ENCODE results near the gene HECTD3.
"Not testable (repeated sequence)": the region's sequence is repeated elsewhere in the genome, so short reads cannot be mapped to it uniquely, and the experiment has no call there.

Gene HECTD3

GRCh38 chr1:44988531-44989156 lies 22.5 kb downstream of the HECTD3 start:
- H3K27ac ChIP-seq (ENCODE audit: low read length) = no peak overlapping the region
- H3K36me3 ChIP-seq (replicated peaks; ENCODE audit: low read depth, low read length) = no peaks in the 10 kb centered on the region
- peaks cover 19% of the 10 kb centered on the region for H3K79me2 ChIP-seq (ENCODE audit: low read length)
- H3K4me2 ChIP-seq (ENCODE audit: low read length) = no peak overlapping the region
- no peak overlapping the region for H3K9ac ChIP-seq (ENCODE audit: low read length)
- TF ChIP-seq CTCF (IDR thresholded peaks at IDR 0.05; ENCODE audit: low read depth, low read length) (no peak), EZH2phosphoT487 (IDR thresholded peaks at IDR 0.05; ENCODE audit: low read depth) (no peak)
- H2AFZ ChIP-seq (ENCODE audit: low read depth, low read length) = no peak overlapping the region
- H4K20me1 ChIP-seq (ENCODE audit: insufficient read depth, low read length) = no peaks in the 10 kb centered on the region
- peaks cover 11% of the 10 kb centered on the region for H3K4me1 ChIP-seq (ENCODE audit: low read length)
- no peak overlapping the region for H3K4me3 ChIP-seq (ENCODE audit: low read length)
- no peaks in the 10 kb centered on the region for H3K9me3 ChIP-seq (ENCODE audit: insufficient read depth, low read length)
- H3K27me3 ChIP-seq (ENCODE audit: low read depth, low read length) = no peaks in the 10 kb centered on the region

- no peak for TF ChIP-seq CTCF (IDR thresholded peaks at IDR 0.05; ENCODE audit: low read depth, low read length)
- TF ChIP-seq EZH2phosphoT487 (IDR thresholded peaks at IDR 0.05; ENCODE audit: low read depth) = no peak
- Histone ChIP-seq H3K27ac (ENCODE audit: low read length) (no peak overlapping the region; the same call in 1 of the 2 replicates), H3K79me2 (ENCODE audit: low read length) (peaks cover 19% of the 10 kb centered on the region), H3K4me1 (ENCODE audit: low read length) (peaks cover 14% of the 10 kb centered on the region), H3K27me3 (ENCODE audit: low read depth, low read length) (no peaks in the 10 kb centered on the region), H3K9ac (ENCODE audit: low read length) (peak overlapping the region; percentile 82), H2AFZ (ENCODE audit: low read depth, low read length) (peak overlapping the region; percentile 81; the same call in 1 of the 2 replicates), H3K36me3 (replicated peaks; ENCODE audit: low read depth, low read length) (no peaks in the 10 kb centered on the region), H3K4me2 (ENCODE audit: low read length) (peak overlapping the region; percentile 99), H3K4me3 (ENCODE audit: low read length) (peak overlapping the region; percentile 95), H3K9me3 (ENCODE audit: insufficient read depth, low read length) (no peaks in the 10 kb centered on the region), H4K20me1 (ENCODE audit: insufficient read depth, low read length) (no peaks in the 10 kb centered on the region)
These were observed 25.3 kb downstream of the HECTD3 start for GRCh38 chr1:44985747-44986359.

GRCh38 chr1:44977372-44977771 lies 33.8 kb downstream of the HECTD3 start:
- H3K4me3 ChIP-seq (ENCODE audit: low read length); H2AFZ ChIP-seq (ENCODE audit: low read depth, low read length); H3K27ac ChIP-seq (ENCODE audit: low read length); H3K27me3 ChIP-seq (ENCODE audit: low read depth, low read length); H3K4me1 ChIP-seq (ENCODE audit: low read length); H3K9ac ChIP-seq (ENCODE audit: low read length); H3K79me2 ChIP-seq (ENCODE audit: low read length); H4K20me1 ChIP-seq (ENCODE audit: insufficient read depth, low read length); H3K9me3 ChIP-seq (ENCODE audit: insufficient read depth, low read length); H3K4me2 ChIP-seq (ENCODE audit: low read length): not testable (repeated sequence)
- H3K36me3 ChIP-seq (replicated peaks; ENCODE audit: low read depth, low read length) = peaks cover 12% of the 10 kb centered on the region

GRCh38 chr1:44976252-44976651 lies 34.9 kb downstream of the HECTD3 start:
- Histone ChIP-seq H3K4me3 (ENCODE audit: low read length) (no peak overlapping the region), H3K79me2 (ENCODE audit: low read length) (peaks cover 3% of the 10 kb centered on the region; the same call in 1 of the 2 replicates), H3K36me3 (replicated peaks; ENCODE audit: low read depth, low read length) (peaks cover 12% of the 10 kb centered on the region), H3K9ac (ENCODE audit: low read length) (no peak overlapping the region), H3K4me1 (ENCODE audit: low read length) (peaks cover 9% of the 10 kb centered on the region), H3K27ac (ENCODE audit: low read length) (no peak overlapping the region), H3K27me3 (ENCODE audit: low read depth, low read length) (no peaks in the 10 kb centered on the region), H3K9me3 (ENCODE audit: insufficient read depth, low read length) (no peaks in the 10 kb centered on the region), H3K4me2 (ENCODE audit: low read length) (no peak overlapping the region), H2AFZ (ENCODE audit: low read depth, low read length) (no peak overlapping the region), H4K20me1 (ENCODE audit: insufficient read depth, low read length) (no peaks in the 10 kb centered on the region)
- TF ChIP-seq EZH2phosphoT487 (IDR thresholded peaks at IDR 0.05; ENCODE audit: low read depth) (no peak), CTCF (IDR thresholded peaks at IDR 0.05; ENCODE audit: low read depth, low read length) (no peak)
